Suprapubic skin (tissue), 4 donors: ENCODE data around the gene NMU. TPM values are rescaled to one million over a fixed set of nuclear protein-coding genes. Genes with fewer than 3 reads are reported as not detected.

Experiments used
- DNase-seq, 2 donors: peaks; one replicate each; pipeline ENCODE4 v3.0.0-alpha.2; 2019; ENCODE audit warnings: low spot score in 2 of 2
- H3K27ac ChIP-seq: fragments of 200-600 bp; sonication (generic); one replicate; pipeline ENCODE4 v1.5.1; 2019
- H3K27me3 ChIP-seq: fragments of 200-600 bp; sonication (generic); one replicate; pipeline ENCODE4 v1.5.1; 2019
- H3K36me3 ChIP-seq: fragments of 200-600 bp; sonication (generic); one replicate; pipeline ENCODE4 v1.5.1; 2019
- H3K4me1 ChIP-seq: fragments of 200-600 bp; sonication (generic); one replicate; pipeline ENCODE4 v1.5.1; 2019
- H3K4me3 ChIP-seq: fragments of 200-600 bp; sonication (generic); one replicate; pipeline ENCODE4 v1.5.1; 2019; ENCODE audit warnings: mild to moderate bottlenecking
- H3K9me3 ChIP-seq: fragments of 200-600 bp; sonication (generic); one replicate; pipeline ENCODE4 v1.5.1; 2019
- EP300 ChIP-seq: sonication (generic); formaldehyde crosslinking; IDR thresholded peaks from one replicate; pipeline ENCODE4 v1.6.1; 2017; ENCODE audit warnings: antibody characterized with exemption
- POLR2A ChIP-seq, 2 donors: fragments of 450-650 bp; IDR thresholded peaks; one replicate each; pipeline ENCODE4 v1.6.1; 2017; ENCODE audit warnings: antibody characterized with exemption in 2 of 2, mild to moderate bottlenecking in 2 of 2, moderate library complexity in 2 of 2
- POLR2AphosphoS5 ChIP-seq, 3 donors: sonication (generic); formaldehyde crosslinking; IDR thresholded peaks; one replicate each; pipeline ENCODE4 v1.6.1; 2017; ENCODE audit warnings: antibody characterized with exemption in 3 of 3
- WGBS: methylation state at CpG from one replicate; pipeline ENCODE4 v1.1.5; 2018; 5-methylcytosine and 5-hydroxymethylcytosine counted together
- total RNA-seq, 4 donors: library from RNA; depleted of rRNA; stranded (reverse); fragments of >200 nt; gene quantifications; one replicate each; pipeline ENCODE4 v1.1.0, GENCODE V29; 2016
- TF ChIP-seq, protein P1 (sequence below), 2 donors: fragments of 200-600 bp in 1 of 2; fragments of 450-650 bp in 1 of 2; sonication (generic) in 1 of 2; IDR thresholded peaks; one replicate each; pipeline ENCODE4 v1.5.1; 2016 to 2019; ENCODE audit warnings: antibody characterized with exemption in 2 of 2, mild to moderate bottlenecking in 1 of 2, moderate library complexity in 1 of 2

NMU gene
- total RNA-seq, 4 donors from 2014 or later = 16.3 to 54.7 (median 36.7) TPM

DNA sequence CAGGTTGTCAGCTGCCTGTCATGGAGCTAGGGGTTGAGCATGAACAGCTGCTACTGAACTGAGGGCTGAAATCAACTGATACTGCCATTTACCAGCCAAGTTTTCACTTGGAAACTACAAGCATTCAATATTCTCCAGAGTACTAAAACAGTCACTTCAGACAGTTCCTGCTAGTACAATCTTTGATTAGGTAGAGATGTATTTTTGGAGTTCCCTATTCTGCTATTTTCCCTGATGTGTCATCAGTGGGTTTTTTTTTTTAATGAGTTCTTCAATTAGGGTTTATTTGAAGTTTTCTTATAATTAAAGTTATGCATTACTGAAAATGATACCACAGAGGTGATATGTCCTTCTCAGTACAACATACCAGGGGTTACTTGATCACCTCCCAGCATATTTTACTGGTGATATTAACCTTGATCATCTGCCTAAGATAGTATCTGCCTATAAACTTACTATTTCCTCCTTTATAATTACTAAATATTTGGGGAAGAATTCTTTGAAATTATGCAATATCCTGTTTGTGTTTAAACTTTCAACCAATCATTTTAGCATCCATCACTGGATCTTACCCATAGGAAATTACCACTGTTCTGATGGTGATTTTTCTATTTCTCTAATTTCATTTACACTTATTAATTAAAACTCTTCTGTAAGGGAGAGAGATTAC, 57.6 kb downstream of the NMU start:
- Histone ChIP-seq H3K36me3 (no peaks in the 10 kb centered on the region), H3K27ac (no peak overlapping the region), H3K27me3 (no peaks in the 10 kb centered on the region), H3K9me3 (peaks cover 11% of the 10 kb centered on the region), H3K4me1 (no peaks in the 10 kb centered on the region), H3K4me3 (no peak overlapping the region)
- TF ChIP-seq POLR2AphosphoS5 (IDR thresholded peaks at IDR 0.05) = no peak
- TF ChIP-seq, protein P1, sequence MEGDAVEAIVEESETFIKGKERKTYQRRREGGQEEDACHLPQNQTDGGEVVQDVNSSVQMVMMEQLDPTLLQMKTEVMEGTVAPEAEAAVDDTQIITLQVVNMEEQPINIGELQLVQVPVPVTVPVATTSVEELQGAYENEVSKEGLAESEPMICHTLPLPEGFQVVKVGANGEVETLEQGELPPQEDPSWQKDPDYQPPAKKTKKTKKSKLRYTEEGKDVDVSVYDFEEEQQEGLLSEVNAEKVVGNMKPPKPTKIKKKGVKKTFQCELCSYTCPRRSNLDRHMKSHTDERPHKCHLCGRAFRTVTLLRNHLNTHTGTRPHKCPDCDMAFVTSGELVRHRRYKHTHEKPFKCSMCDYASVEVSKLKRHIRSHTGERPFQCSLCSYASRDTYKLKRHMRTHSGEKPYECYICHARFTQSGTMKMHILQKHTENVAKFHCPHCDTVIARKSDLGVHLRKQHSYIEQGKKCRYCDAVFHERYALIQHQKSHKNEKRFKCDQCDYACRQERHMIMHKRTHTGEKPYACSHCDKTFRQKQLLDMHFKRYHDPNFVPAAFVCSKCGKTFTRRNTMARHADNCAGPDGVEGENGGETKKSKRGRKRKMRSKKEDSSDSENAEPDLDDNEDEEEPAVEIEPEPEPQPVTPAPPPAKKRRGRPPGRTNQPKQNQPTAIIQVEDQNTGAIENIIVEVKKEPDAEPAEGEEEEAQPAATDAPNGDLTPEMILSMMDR (IDR thresholded peaks at IDR 0.05) = no peak
- TF ChIP-seq POLR2A (IDR thresholded peaks at IDR 0.05) = no peak
- TF ChIP-seq EP300 = no peak
- DNase-seq = no peak

DNA sequence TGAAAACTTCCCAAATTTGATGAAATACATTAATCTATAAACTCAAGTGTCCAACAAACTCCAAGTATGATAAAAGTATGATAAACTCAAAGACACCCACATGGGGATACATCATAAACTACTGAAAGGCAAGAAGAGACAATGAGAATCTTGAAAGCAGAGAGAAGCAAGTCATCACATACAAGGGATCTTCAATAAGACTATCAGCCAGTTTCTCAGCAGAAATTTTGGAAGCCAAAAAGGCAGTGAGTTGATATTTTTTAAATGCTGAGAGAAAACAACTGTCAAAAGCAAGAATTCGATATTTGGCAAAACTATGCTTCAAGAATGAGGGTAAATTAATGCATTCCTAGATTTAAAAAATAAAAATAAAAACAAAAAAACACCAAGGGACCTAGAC, 60.6 kb downstream of the NMU start:
- WGBS = 83% methylated on average over 1 of the region's 1 CpG

DNA sequence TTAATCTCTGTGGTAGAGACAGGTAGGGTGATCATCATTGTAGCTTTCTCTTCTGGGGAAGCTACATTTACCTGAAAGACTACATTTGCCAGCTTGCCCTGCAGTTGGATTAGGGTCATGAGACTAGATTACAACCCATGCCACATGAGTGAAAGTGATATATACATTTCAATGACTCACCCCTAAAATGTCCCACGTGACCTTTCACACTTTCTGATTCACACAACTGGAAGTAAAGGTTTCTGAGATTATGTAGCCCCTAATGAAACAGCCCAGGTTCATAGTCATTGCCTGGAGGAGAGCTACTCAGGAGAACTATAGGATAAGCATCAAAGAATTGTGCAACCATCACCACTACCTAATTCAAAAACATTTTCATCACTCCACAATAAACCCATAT, 61.8 kb downstream of the NMU start:
- Histone ChIP-seq H3K27me3 (no peaks in the 10 kb centered on the region), H3K9me3 (peaks cover 8% of the 10 kb centered on the region), H3K27ac (no peak overlapping the region), H3K4me3 (no peak overlapping the region), H3K4me1 (no peaks in the 10 kb centered on the region), H3K36me3 (no peaks in the 10 kb centered on the region)
- DNase-seq = no peak
- 53% methylated on average over 1 of the region's 1 CpG for WGBS
- TF ChIP-seq POLR2AphosphoS5 (IDR thresholded peaks at IDR 0.05) (no peak), POLR2A (IDR thresholded peaks at IDR 0.05) (no peak), EP300 (no peak)
- TF ChIP-seq, protein P1 (IDR thresholded peaks at IDR 0.05) = no peak

More for the DNA sequence above, 60.6 kb downstream of the NMU start:
- Histone ChIP-seq H3K9me3 (peaks cover 8% of the 10 kb centered on the region), H3K27ac (no peak overlapping the region), H3K4me1 (no peaks in the 10 kb centered on the region), H3K4me3 (no peak overlapping the region), H3K36me3 (no peaks in the 10 kb centered on the region), H3K27me3 (no peaks in the 10 kb centered on the region)
- TF ChIP-seq POLR2A (IDR thresholded peaks at IDR 0.05) (no peak), EP300 (no peak), POLR2AphosphoS5 (IDR thresholded peaks at IDR 0.05) (no peak)
- TF ChIP-seq, protein P1 (IDR thresholded peaks at IDR 0.05) = no peak
- DNase-seq = no peak

DNA sequence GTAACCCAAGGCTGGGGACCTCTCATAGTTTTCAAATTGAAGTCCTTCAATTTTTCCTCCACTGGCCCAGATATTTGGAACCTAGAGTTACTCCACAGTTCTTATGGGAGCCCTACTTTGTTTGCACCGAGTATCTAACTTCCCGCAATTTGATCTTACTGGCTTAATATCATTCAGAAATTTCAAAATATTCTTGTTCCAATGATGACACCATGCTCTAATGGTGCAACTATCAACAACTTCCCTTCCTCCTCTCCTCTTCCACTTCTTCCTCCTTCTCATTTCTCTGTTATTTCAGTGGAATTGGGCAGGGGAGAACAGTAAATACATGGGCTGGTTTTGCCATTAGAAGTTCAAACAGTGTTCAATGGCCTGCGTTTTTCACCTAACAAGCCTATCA, 64.3 kb downstream of the NMU start:
- no peaks in the 10 kb centered on the region for H3K27me3 ChIP-seq
- peaks cover 8% of the 10 kb centered on the region for H3K9me3 ChIP-seq
- DNase-seq = no peak
- TF ChIP-seq, protein P1 (IDR thresholded peaks at IDR 0.05) = no peak
- no peak for TF ChIP-seq POLR2A (IDR thresholded peaks at IDR 0.05)
- no peak for TF ChIP-seq EP300
- TF ChIP-seq POLR2AphosphoS5 (IDR thresholded peaks at IDR 0.05) = no peak
- H3K4me1 ChIP-seq = no peaks in the 10 kb centered on the region
- no peak overlapping the region for H3K27ac ChIP-seq
- 92% methylated on average over 3 of the region's 3 CpGs for WGBS
- H3K4me3 ChIP-seq = no peak overlapping the region
- no peaks in the 10 kb centered on the region for H3K36me3 ChIP-seq

DNA sequence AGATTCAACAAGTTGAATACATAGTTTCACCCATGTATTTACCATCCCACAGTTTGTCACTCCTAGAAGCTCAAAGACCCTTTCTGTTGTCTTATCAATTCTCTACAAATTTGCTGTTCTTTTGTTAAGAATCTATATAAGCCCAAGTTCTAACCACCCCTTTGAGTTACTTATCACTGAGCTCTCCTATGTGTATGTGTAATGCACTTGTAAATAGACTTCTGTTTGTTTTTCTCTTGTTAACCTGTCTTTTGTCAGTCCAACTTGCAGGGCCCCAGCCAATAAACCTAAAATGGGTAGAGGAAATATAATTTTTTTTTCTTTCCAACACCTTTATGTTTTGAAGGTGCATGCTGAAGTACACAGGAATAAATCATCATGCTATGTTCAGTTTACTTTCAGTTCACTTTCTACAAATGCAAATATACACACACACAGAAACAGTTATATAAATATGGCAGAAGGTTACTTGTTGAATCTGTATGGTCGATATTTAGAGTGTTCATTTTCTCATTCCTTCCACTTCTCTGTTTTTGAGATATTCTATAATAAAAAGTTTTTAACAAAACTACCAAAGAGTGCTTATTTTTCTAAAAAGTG, 67.1 kb downstream of the NMU start:
- H3K4me3 ChIP-seq = no peak overlapping the region
- no peaks in the 10 kb centered on the region for H3K9me3 ChIP-seq
- no peaks in the 10 kb centered on the region for H3K4me1 ChIP-seq
- TF ChIP-seq, protein P1 (IDR thresholded peaks at IDR 0.05) = no peak
- TF ChIP-seq POLR2A (IDR thresholded peaks at IDR 0.05) (no peak), POLR2AphosphoS5 (IDR thresholded peaks at IDR 0.05) (no peak), EP300 (no peak)
- H3K36me3 ChIP-seq = no peaks in the 10 kb centered on the region
- no peak for DNase-seq
- H3K27me3 ChIP-seq = no peaks in the 10 kb centered on the region
- whole genome bisulfite sequencing = 91% methylated on average over 1 of the region's 1 CpG
- H3K27ac ChIP-seq = no peak overlapping the region
